GM19238 (cell line): Measurements from ENCODE around the gene KRT6B.
"Not testable (repeated sequence)": the region's sequence is repeated elsewhere in the genome, so short reads cannot be mapped to it uniquely, and the experiment has no call there.

Experiments
- DNase-seq: peaks from one replicate; pipeline ENCODE4 v3.0.0; 2011; ENCODE audit warnings: low spot score; ENCODE audit not compliant: insufficient read length

Gene KRT6B

GRCh38 chr12:52413782-52414345, 38.1 kb downstream of the KRT6B start:
- no peak for DNase-seq

- no peak for DNase-seq
Measured at GRCh38 chr12:52413202-52413601, 38.7 kb downstream of the KRT6B start.

- no peak for DNase-seq
Measured at GRCh38 chr12:52411815-52412214, 40.1 kb downstream of the KRT6B start.

GRCh38 chr12:52410589-52411248, 41.2 kb downstream of the KRT6B start:
- DNase-seq: not testable (repeated sequence)

- DNase-seq: no peak
Measured at GRCh38 chr12:52407918-52408317, 44.0 kb downstream of the KRT6B start.

- no peak for DNase-seq
Measured at GRCh38 chr12:52405922-52406385, 46.0 kb downstream of the KRT6B start, which contains the start of gene KRT82. Gene KRT82, minus strand, starts transcription at chr12:52406335. Its CDS starts 58 bp downstream, at chr12:52406277.

- DNase-seq: no peak
Measured at GRCh38 chr12:52404951-52405350, 47.0 kb downstream of the KRT6B start.

GRCh38 chr12:52403561-52403960, 48.4 kb downstream of the KRT6B start:
- DNase-seq: no peak

- no peak for DNase-seq
Measured at GRCh38 chr12:52402873-52403540, 48.9 kb downstream of the KRT6B start.

- DNase-seq: no peak
Measured at GRCh38 chr12:52402377-52402776, 49.6 kb downstream of the KRT6B start.

- no peak for DNase-seq
Measured at GRCh38 chr12:52401926-52402325, 50.0 kb downstream of the KRT6B start.

- DNase-seq: no peak
Measured at GRCh38 chr12:52401526-52401925, 50.4 kb downstream of the KRT6B start.

GRCh38 chr12:52400906-52401305, 51.0 kb downstream of the KRT6B start:
- DNase-seq: no peak

GRCh38 chr12:52399756-52400155, 52.2 kb downstream of the KRT6B start:
- no peak for DNase-seq

- DNase-seq: no peak
Measured at GRCh38 chr12:52398176-52398575, 53.8 kb downstream of the KRT6B start.

GRCh38 chr12:52396656-52397055, 55.3 kb downstream of the KRT6B start:
- DNase-seq: no peak
